GM12878 (cell line): ENCODE measurements around the gene EPHB2. TPM values are rescaled to one million over a fixed set of nuclear protein-coding genes. Genes with fewer than 3 reads are reported as not detected.

Source experiments
- ATAC-seq: fragments of 200-7000 bp; cut with Tn5 transposase; 3 replicates; pipeline ENCODE4 v1.9.1; 2020; ENCODE audit warnings: mild to moderate bottlenecking, moderate library complexity
- BruUV-seq: library from RNA; stranded (reverse); fragments of 400-500 nt; replicated peaks from 2 replicates; lab custom pipeline; 2021; lab: Mats Ljungman, UMichigan
- CTCF ChIA-PET: fragments of 300-600 bp; sonication (Branson Sonifier 250); formaldehyde crosslinking; extraction: SDS; loops from one replicate; lab custom pipeline; 2021; ENCODE audit warnings: inconsistent platforms; lab: Yijun Ruan, JAX
- POLR2A ChIA-PET: fragments of 350-600 bp; formaldehyde crosslinking; extraction: SDS; loops from one replicate; lab custom pipeline; 2021; ENCODE audit warnings: inconsistent platforms; lab: Charles Lee
- RAD21 ChIA-PET: fragments of 300-600 bp; sonication (Branson Sonifier 250); formaldehyde crosslinking; loops from one replicate; lab custom pipeline; 2023; ENCODE audit warnings: antibody characterized with exemption; ENCODE audit not compliant: unreplicated experiment; lab: Charles Lee
- SMC1A ChIA-PET: fragments of 300-600 bp; sonication (Branson Sonifier 250); formaldehyde crosslinking; loops from one replicate; lab custom pipeline; 2023; ENCODE audit not compliant: unreplicated experiment, uncharacterized antibody; lab: Charles Lee
- DNase-seq: peaks from one replicate; pipeline ENCODE4 v3.0.0-alpha.2; 2011; ENCODE audit warnings: low read depth, low spot score
- FAIRE-seq: peaks from 3 replicates; lab custom pipeline; 2011; peaks lifted over from hg19 to GRCh38; lab: Jason Lieb, UNC
- H2AFZ ChIP-seq: 2 replicates; pipeline ENCODE4 v1.6.0; 2011; ENCODE audit warnings: low read depth, low read length, control low read depth; ENCODE audit not compliant: control insufficient read depth
- H3K27ac ChIP-seq: 2 replicates; pipeline ENCODE4 v1.5.1; 2011; ENCODE audit warnings: control low read depth; ENCODE audit not compliant: control insufficient read depth, insufficient read depth
- H3K27me3 ChIP-seq, 2 experiments: replicated peaks in 1 of 2; 2 replicates each; pipeline versions ENCODE4 v1.6.0 to v1.6.1; 2011; ENCODE audit warnings: low read length in 1 of 2; ENCODE audit not compliant: control insufficient read depth in 2 of 2, insufficient read depth in 2 of 2
- H3K36me3 ChIP-seq, 2 experiments: 2 replicates each; pipeline ENCODE4 v1.5.1; 2011; ENCODE audit warnings: low read length in 1 of 2; ENCODE audit not compliant: control insufficient read depth in 2 of 2, insufficient read depth in 2 of 2
- H3K4me1 ChIP-seq: 2 replicates; pipeline ENCODE4 v1.6.1; 2011; ENCODE audit warnings: mild to moderate bottlenecking, low read length, moderate library complexity, mixed read lengths; ENCODE audit not compliant: control insufficient read depth, insufficient read depth
- H3K4me2 ChIP-seq: 2 replicates; pipeline ENCODE4 v1.6.0; 2011; ENCODE audit warnings: control low read depth; ENCODE audit not compliant: control insufficient read depth, insufficient read depth
- H3K4me3 ChIP-seq: fragments of 200-600 bp; sonication (generic); 2 replicates; pipeline ENCODE4 v1.5.1; 2016
- H3K79me2 ChIP-seq: 2 replicates; pipeline ENCODE4 v1.6.0; 2011; ENCODE audit warnings: low read length; ENCODE audit not compliant: control insufficient read depth, insufficient read depth
- H3K9ac ChIP-seq: 2 replicates; pipeline ENCODE4 v1.8.0; 2011; ENCODE audit warnings: low read length, control low read depth, mixed read lengths; ENCODE audit not compliant: control insufficient read depth, insufficient read depth
- H3K9me3 ChIP-seq: replicated peaks from 3 replicates; pipeline ENCODE4 v1.5.1; 2011; ENCODE audit warnings: mild to moderate bottlenecking, low read length; ENCODE audit not compliant: control insufficient read depth, insufficient read depth
- H4K20me1 ChIP-seq: 2 replicates; pipeline ENCODE4 v1.6.0; 2011; ENCODE audit not compliant: control insufficient read depth, insufficient read depth
- PRDM15 ChIP-seq: fragments of 450-650 bp; formaldehyde crosslinking; IDR thresholded peaks from 2 replicates; pipeline ENCODE4 v1.4.0; 2020; ENCODE audit warnings: mild to moderate bottlenecking, moderate library complexity
- RB1 ChIP-seq: fragments of 450-650 bp; formaldehyde crosslinking; IDR thresholded peaks from 2 replicates; pipeline ENCODE4 v1.6.1; 2017; ENCODE audit warnings: mild to moderate bottlenecking, borderline replicate concordance
- WRNIP1 ChIP-seq: IDR thresholded peaks from 2 replicates; pipeline ENCODE4 v1.6.1; 2011; ENCODE audit warnings: low read depth, low read length, improper control_type of control experiment, borderline replicate concordance
- WGBS: methylation state at CpG from one replicate; pipeline ENCODE4 v1.1.6; 2016; ENCODE audit warnings: low lambda C conversion rate; ENCODE audit not compliant: insufficient replicate concordance, insufficient coverage; ENCODE audit errors: missing lambda C conversion rate; 5-methylcytosine and 5-hydroxymethylcytosine counted together
- in situ Hi-C: fragments of 300-500 bp; cut with MboI; formaldehyde crosslinking; loops from 9 replicates; pipeline ENCODE4 v1.14.3; 2018; ENCODE audit warnings: mixed read lengths
- intact Hi-C: fragments of 100-400 bp; cut with micrococcal nuclease; formaldehyde crosslinking; loops from one replicate; pipeline ENCODE4 v1.14.2; 2022; ENCODE audit not compliant: unreplicated experiment
- polyA plus RNA-seq, 11 experiments: library from polyadenylated mRNA; depleted of rRNA in 4 of 11; unstranded in 6 of 11; stranded (reverse) in 5 of 11; fragments of >200 nt; fragmentation: Nextera tagmentation in 4 of 11; fragmentation: Illumina TruSeq in 1 of 11; extraction: Ambion mirVana in 4 of 11; extraction: Trizol in 1 of 11; gene quantifications; 1 replicate in 1 of 11; 2 replicates in 10 of 11; pipeline versions ENCODE4 v1.2.1 to v1.2.3, GENCODE V29; 2011 to 2016; ENCODE audit warnings: inconsistent platforms in 2 of 11, missing spikeins in 2 of 11, low read depth in 1 of 11
- total RNA-seq, 4 experiments: library from RNA; depleted of rRNA in 3 of 4; stranded (reverse); fragments of >200 nt in 3 of 4; fragmentation: Illumina TruSeq in 1 of 4; extraction: Trizol in 1 of 4; gene quantifications; 2 replicates each; pipeline versions ENCODE4 v1.2.1 to v1.2.3, GENCODE V29; 2013 to 2021

EPHB2 gene
- total and polyA plus RNA-seq, 10 of the 15 experiments (the other 5 are each of a cell fraction or from before 2014, with no cell fraction given): 0.13 to 3.3 (median 0.92) TPM

GRCh38 chr1:22866868-22867267, 156.2 kb downstream of the EPHB2 start (continued):
- TF ChIP-seq PRDM15 (CRISPR knock-in tag): no peak

- H3K4me2 ChIP-seq: no peak overlapping the region
- no peak overlapping the region for H3K9ac ChIP-seq
- no peaks in the 10 kb centered on the region for H3K9me3 ChIP-seq
- CTCF ChIA-PET: no interaction called here
- no peak overlapping the region for H3K4me3 ChIP-seq
- TF ChIP-seq RB1 (no peak), WRNIP1 (no peak)
- intact Hi-C loops (no loop called here), in situ Hi-C loops (no loop called here)
- RAD21 ChIA-PET: interaction anchor here (1.0 kb wide), 1 partner anchor 165 kb away, joined by 4 read pairs; no protein-coding TSS in a partner anchor
- ATAC-seq: no peak
- no peaks in the 10 kb centered on the region for H4K20me1 ChIP-seq
- no peak overlapping the region for H3K27ac ChIP-seq
- DNase-seq: no peak
- peaks cover 0 to 2% of the 10 kb centered on the region in 2 experiments; a peak in 1 of 4 replicates for H3K27me3 ChIP-seq
- no peak for FAIRE-seq
- no peaks in the 10 kb centered on the region for H3K4me1 ChIP-seq
- 60% methylated on average over 3 of the region's 3 CpGs for WGBS
- H3K79me2 ChIP-seq: no peaks in the 10 kb centered on the region
- POLR2A ChIA-PET: no interaction called here
- no peaks in the 10 kb centered on the region for H3K36me3 ChIP-seq
- H2AFZ ChIP-seq: no peak overlapping the region
- SMC1A ChIA-PET: no interaction called here
- BruUV-seq: no TSS peak
Observed at GRCh38 chr1:22868331-22868730, 157.7 kb downstream of the EPHB2 start.
